Sciatic nerve (tissue), 2 donors: ENCODE results near the gene AKAP1. TPM values are rescaled to one million over a fixed set of nuclear protein-coding genes. Genes with fewer than 3 reads are reported as not detected.

Experiments used
- ATAC-seq: fragments of 200-7000 bp; cut with Tn5 transposase; one replicate; pipeline ENCODE4 v1.9.1; 2020; ENCODE audit warnings: mild to moderate bottlenecking, moderate library complexity
- DNase-seq: peaks from one replicate; pipeline ENCODE4 v3.0.0-alpha.2; 2020; ENCODE audit warnings: low spot score
- intact Hi-C: fragments of 100-400 bp; cut with DNase I; formaldehyde crosslinking; loops from one replicate; pipeline ENCODE4 v1.14.2; 2022
- total RNA-seq: library from RNA; stranded (reverse); fragmentation: NEBNext Ultra II Directional; extraction: Animal tissue kit (Norgen Biotek cat#: 25700); gene quantifications from one replicate; pipeline ENCODE4 v1.2.1, GENCODE V29; 2021
- donor health status: DM: no; HTN: no; CAD: no.
- donor health status: DM: no; HTN: no; CAD: no.

The AKAP1 gene
- total RNA-seq, 1 donor from 2014 or later: 25.3 TPM

DNA sequence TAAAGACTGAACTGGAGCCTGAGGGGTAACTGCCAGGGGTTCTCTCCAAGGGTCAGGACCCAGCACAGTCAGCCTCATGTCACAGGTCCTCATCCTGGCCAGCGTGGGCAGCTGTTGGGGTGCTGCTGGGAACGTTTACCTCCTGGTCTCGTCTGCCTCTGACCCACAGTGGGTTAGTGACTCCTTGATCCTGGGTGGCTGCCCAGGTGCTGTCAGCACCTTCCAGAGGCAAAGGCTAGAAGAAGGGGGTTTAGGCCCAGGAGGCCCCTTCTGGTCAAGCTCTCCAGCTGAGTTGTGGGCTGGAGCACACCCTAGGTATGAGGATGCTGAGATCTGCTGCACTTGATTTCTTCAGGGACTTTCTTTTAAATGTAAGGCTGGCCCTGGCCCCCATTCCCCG lies 30.3 kb downstream of the AKAP1 start:
- intact Hi-C loops: no loop called here
- ATAC-seq (no peak), DNase-seq (no peak)

DNA sequence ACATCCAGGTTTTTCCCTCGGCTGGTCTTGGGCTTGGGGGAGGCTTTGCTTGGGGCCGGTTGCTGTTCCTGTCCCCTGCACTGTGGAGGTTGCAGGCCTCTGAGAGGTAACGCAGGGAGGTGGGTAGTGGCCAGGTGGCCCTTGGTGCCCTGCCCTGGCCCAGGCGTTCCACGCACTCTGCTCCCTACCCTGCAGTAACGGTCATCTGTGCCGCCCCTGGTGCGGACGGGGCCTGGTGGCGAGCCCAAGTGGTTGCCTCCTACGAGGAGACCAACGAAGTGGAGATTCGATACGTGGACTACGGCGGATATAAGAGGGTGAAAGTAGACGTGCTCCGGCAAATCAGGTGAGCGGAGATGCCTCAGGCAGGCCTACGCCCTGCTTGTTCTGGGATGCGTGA lies 30.9 kb downstream of the AKAP1 start:
- DNase-seq (no peak), ATAC-seq (no peak)
- intact Hi-C loops: no loop called here

DNA sequence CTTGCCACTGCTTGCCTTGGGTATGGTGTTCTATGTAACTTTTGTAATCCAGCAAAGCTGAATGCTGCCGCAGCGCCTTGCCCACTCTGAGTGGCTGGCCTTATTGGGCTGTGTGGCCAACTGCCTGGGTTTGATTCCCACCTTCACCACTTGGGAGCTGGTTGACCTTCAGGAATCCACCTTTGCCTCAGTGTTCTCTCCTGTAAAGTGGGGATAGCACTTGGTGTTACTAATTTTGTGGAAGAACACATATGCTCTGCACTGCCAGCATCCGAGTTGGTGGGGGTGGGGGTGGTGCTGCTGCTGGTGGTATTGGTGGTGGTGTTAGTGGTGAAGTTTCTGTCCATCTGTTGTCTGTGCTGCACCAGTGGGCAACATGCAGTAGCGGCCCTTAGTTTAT lies 32.8 kb downstream of the AKAP1 start:
- ATAC-seq: no peak
- DNase-seq: no peak
- intact Hi-C loops: no loop called here

DNA sequence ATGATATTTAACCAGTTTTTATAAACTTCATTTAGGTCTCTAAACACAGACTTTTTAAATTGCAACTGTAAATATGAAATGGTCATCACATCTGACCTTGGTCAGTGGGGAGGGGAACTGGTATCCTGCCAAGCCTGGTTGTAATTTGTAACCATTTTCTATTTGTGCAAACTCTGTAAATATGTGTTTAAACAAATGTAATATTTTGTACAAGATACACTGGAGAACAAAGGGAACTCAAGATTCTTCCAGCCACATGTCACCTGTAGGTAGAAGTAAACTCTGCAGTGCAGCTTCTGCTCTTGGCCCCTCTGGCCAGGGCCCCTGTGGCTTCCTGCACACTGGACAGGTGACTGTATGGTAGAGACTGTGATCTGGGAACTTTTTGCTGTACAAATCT lies 35.8 kb downstream of the AKAP1 start:
- no peak for ATAC-seq
- no peak for DNase-seq
- intact Hi-C loops: no loop called here

DNA sequence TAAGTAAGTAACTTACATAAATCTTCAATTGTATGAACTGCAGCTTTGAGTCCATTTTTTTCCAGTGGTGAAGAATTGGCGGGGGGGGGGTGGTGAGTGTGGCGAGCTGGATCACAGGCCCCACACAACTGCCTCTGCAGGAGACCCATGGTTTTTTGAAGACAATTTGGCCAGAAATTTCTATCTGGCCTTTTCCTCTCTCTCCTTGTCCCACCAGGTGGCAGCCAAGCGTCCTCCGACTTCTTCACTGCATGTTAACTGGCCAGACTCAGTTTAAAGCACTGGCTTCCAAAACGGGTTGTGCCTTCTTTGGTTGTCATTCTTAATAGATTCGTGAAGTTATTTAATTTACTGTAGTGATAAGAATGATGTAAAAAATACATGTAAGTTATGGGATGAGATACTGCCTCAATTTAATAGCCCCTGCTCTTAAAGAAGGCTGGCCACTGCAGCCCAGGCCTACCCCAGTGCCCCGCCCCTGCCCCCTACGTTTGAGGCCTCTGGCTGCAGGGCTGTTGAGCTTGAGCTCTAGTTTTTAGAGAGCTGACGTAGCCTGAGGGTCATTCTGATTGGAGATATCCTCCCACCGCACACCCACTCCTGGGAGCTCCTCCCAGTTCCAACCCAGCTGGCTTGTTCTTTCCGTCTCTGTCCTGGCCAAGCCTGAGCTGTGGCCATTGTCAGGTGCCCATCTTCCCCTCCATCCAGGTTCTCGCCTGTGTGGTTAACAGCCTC lies 36.4 kb downstream of the AKAP1 start:
- intact Hi-C loops: no loop called here
- ATAC-seq (peak; percentile 20), DNase-seq (no peak)

DNA sequence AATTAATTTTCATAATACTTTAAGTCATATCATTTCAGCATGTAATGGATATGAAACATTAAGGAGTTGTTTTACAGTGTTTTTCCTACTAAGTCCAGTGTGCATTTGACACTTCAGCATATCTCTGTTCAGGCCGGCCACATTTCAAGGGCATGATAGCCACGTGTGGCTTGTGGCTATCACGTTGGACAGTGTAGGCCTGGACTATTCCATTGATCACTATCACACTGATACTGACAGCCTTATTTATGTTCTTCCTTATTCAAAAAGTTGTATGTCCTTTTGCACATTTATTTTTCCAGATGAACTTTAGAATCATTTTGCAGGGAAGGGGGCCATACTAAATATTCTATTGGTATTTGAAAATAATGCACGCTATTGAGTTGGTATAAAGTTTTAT lies 39.0 kb downstream of the AKAP1 start:
- DNase-seq: no peak
- no peak for ATAC-seq

DNA sequence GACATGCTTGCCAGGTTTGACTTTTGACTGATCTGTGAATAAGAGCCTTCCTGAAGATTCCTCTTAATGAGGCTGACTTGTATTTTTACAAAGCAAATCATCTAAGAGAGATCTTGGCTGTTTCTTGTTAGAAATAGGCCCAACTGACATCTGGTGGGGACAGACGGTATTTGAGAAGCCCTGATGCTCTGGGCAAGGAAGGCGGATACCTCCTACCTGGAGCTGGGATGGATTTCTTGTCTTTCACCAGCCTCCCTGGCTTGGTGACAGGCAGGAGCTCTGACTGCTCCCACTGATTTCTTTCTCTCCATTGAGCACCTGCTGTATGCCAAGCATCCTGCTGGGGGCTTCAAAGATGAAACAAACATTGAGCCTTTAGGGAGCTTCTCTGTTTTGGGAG lies 40.4 kb downstream of the AKAP1 start:
- DNase-seq (no peak), ATAC-seq (no peak)
- intact Hi-C loops: no loop called here

More for the DNA sequence above, 39.0 kb downstream of the AKAP1 start:
- intact Hi-C loops: no loop called here

DNA sequence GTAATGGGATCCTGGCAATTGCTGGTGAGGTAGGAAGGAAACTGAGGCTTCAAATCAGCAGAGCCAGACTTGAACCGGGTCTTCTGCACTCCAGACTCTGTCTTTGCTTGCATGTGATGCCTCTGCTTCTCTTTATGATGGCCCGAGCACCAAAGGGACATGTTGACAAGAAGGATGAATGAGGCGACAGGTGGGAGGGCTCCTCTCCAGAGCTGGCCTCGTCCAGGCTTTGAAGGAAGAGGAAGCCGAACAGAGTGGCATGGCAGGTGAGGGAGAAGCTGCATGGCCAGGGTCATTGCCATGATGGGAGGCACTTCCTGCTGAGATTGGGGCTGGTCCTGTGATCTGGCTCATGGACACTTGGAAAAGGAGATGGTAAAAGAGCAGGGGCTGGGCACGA lies 40.8 kb downstream of the AKAP1 start:
- intact Hi-C loops: no loop called here
- DNase-seq (no peak), ATAC-seq (no peak)

DNA sequence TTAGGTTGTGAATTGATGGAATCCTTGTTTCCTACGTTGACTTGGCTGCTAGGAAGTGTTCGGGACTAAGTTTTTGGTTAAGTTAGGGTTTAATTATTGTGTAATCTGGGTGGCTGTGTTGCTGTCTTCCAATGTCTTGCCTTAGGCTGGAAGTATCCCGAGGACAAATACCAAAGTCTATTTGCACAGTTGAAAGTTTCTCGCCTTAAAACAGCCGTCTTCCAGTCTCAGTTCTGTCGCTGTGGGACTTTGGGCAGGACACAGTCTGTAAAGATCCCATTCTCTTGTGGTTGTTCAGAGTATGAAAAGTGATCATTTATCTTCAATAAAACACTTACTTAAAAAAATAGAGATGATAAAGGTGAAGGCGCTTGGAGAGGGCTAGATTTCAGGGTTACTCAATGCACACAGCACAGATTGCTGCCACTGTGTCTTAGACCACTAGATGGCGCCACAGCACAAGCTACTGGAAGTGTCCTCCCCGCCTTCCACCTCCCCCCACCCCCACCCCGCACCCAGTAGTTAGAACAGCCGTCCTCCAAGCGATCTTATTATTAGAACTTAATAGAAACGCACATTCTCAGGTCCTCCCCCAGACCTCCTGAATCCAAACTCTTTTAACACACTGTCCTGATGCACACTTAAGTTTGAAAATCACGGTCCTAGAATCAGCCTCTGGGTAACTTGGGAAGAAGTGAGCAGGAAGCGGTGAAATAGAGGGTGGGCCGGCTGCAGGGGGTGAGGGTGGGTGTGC lies 45.8 kb downstream of the AKAP1 start:
- peak; percentile 92 for DNase-seq
- intact Hi-C loops: loop anchor here (10.0 kb wide), 2 partner anchors 614 to 704 kb away; partner anchors contain the start of gene CCDC182
- peak; percentile 95 for ATAC-seq

DNA sequence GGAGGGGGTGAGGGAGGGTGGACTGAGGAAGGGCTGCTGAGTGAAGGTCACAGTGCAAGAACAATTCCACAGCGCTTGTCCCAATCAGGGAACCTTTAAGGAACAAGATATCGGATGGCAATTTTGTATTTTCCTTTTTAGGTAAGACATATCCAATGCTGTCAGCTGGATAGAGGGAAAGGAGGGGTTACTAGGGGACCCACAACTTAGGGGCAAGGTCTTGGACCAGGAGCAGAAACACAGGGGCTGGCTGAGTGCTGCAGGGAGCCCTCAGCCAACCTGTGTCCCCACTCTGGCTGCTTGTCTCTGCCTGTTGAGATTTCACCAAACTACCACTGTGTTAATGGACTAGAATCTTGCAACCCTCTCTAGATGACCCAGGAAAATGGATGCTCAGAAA lies 47.6 kb downstream of the AKAP1 start:
- ATAC-seq (no peak), DNase-seq (no peak)
- intact Hi-C loops: loop anchor here (10.0 kb wide), 2 partner anchors 612 to 702 kb away; partner anchors contain the start of gene CCDC182

DNA sequence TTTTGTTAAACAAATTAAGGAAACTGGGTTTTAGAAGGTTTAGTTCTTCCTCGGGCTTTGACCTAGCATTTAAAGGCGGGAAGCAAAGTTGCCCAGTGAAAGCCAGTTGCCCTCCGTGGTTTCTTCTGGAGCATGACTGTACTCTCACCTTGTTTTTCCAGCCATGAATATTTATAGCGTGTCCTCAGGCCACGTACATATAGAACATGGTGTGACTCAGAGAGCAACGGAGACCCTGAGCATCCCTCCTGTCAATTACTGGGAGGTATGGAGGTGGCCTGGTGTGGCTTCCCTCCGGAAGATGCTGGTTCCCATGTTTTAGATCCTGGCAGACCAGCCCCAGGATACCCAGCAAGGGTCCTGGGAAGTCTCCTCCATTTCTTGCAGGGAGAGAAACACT lies 48.4 kb downstream of the AKAP1 start:
- DNase-seq (no peak), ATAC-seq (no peak)
- intact Hi-C loops: loop anchor here (10.0 kb wide), 2 partner anchors 611 to 701 kb away; partner anchors contain the start of gene CCDC182

DNA sequence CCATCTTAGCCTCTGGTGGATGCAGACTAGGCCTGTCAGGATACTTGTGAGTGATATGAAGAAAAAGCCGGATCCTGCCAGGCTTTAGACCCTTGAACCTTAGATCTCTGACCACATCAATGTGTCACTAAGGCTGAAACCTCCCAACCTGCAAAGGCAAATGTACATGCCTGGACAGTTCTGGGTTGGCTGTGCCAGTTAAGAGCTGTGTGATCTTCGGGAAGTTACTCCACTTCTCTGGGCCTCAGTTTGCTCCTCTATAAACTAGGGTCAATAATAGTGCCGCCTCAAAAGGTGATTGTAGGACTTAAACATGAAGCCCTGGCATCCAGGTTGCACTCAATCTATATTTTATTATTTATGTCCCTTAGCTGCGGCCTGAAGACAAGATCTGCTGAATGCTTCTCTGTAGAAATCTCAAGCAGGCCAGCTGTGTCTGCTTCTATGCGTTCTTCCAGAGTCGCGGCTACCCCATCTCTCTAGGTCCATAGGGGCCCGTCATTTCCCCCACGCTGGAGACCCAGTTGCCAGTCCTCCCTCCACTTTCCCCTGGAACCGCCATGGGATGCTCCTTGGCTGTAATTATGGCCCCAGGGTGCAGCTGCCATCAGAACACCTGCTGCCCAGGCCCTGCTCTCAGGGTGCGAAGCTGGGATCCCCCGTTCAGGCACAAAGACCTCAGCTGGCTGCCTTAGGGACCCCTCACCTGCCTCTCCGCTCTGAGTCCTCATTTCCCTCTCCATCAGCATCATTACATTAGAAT lies 50.2 kb downstream of the AKAP1 start:
- DNase-seq (no peak), ATAC-seq (no peak)
- intact Hi-C loops: loop anchor here (10.0 kb wide), 2 partner anchors 610 to 700 kb away; partner anchors contain the start of gene CCDC182

DNA sequence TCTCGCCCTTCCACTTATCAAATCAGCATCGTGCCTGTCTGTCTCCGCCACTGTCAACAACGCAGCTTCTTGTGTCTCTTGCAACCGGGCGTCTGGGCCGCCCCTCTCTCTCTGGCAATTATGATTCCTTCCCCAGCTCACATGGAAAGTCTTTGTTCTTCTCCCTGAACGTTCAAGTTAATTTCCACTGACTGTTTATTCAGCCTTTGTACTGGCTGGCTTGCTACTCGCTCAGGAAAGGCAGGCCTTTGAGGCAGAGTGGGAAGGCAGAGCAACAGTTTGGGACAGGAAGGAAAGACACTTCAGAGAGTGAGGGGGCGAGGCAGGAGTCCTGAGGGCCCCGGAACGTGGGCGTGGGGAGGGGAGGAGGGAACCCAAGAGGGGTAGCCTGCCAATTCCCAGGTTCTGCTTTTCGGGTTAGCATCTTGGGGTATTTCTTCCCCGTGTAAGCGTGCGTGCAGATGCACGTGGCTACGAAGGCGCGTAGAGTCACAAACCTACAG lies 50.8 kb downstream of the AKAP1 start:
- intact Hi-C loops: loop anchor here (10.0 kb wide), 2 partner anchors 609 to 699 kb away; partner anchors contain the start of gene CCDC182
- ATAC-seq: peak; percentile 49
- DNase-seq: no peak

DNA sequence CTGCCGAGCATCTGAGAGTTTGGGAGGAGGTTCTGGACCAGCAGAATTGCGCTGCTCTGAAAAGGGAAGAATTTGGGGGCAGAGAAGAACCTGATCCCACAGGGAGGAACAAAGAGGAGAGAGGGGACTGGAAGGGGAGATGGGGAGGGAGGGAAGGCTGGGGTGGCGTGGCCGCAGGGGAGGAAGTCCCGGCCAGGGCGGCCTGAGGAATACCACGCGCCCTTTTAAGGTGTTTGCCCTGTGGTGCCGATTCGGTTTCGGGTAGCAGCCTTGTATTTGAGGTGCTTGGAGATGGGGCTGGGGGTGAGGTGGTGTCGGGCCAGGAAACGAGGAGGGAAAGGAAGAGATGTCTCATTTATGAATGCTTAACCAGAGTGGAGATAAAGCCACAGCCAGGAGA lies 51.3 kb downstream of the AKAP1 start:
- ATAC-seq (no peak), DNase-seq (no peak)
- intact Hi-C loops: loop anchor here (10.0 kb wide), 2 partner anchors 608 to 698 kb away; partner anchors contain the start of gene CCDC182

DNA sequence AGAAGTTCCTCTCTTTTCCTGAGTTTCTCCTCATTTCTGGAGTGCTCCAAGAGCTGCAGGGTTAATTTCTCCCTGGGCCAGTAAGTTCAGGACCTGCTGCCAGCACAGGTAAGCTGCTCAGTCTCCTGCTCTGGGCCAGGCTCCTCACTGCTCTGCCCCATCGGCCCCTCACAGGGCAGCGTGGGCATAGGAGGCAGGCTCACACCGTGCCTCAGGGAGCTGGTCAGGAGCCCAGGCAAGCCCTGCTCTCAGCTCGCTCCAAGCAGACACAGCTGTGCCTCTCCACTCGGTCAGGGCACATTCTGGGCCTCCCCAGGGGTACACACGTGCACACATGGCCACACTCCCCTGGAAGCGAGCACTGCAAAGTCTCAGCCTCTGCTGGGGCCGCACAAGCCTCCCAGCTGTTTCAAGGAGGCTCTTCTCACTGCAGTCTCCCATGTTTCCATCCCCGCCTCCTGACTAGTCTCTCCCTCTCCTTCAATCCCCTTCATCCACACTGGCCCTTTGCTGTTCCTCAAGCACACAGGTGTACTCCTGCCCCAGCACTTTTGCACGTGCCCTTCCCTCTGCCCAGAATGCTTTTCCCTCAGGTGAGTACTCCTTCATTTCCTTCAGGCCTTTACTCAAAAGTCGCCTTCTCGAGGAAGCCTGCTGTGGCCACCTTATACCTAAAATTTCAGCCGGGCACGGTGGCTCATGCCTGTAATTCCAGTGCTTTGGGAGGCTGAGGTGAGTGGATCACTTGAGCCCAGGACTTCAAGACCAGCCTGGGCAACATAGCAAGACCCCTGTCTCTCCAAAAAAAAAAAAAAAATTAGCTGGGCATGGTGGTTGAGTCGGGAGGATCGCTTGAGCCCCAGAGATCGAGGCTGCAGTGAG lies 53.2 kb downstream of the AKAP1 start:
- ATAC-seq (no peak), DNase-seq (no peak)
- intact Hi-C loops: loop anchor here (10.0 kb wide), 2 partner anchors 607 to 697 kb away; partner anchors contain the start of gene CCDC182

DNA sequence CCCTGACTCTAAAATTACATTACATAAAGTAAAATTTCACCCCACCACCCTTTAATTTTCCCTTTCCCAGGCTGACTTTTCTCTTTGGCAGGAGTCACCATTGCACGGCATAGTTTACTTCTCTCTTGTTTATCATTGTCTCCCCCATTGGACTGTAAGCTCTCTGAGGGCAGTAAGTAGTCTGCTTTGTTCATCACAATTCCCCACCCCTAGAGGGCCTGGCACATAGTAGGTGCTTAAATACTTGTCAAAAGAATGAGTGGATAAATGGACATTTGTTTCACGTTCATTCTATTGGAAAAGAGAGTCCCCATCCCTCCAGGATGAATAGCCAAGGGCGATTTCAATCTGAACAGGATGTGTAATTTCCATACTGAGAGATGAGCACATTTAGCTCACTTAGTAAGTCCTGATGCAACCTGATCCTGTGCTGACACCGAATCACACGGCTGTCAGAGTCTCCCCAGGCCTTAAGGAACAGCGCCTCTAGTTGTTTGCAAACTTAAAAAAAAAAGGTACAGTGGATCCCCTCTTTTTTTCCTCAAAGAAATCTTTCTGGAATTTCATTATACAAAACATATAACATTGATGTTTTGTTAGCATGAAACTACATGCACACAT lies 54.0 kb downstream of the AKAP1 start:
- DNase-seq: no peak
- intact Hi-C loops: loop anchor here (10.0 kb wide), 2 partner anchors 606 to 696 kb away; partner anchors contain the start of gene CCDC182
- ATAC-seq: no peak

DNA sequence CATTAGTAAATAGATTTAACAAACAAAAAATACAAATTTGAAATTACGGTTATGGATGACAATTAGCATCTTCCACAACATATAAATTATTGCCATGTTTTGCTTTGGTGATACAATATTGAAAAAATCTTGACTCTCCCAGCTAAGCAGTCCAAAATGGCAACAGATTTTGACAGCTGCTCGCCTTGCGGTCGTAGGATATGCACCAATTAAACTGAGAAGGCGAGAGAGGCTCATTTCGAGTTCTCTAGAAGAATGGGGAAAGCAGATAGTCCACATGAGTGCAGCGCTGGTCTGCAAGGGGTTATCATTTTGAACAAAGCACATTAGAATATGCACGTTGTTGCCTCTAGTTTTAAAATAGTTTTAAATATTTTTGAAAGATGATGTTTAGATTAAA lies 55.3 kb downstream of the AKAP1 start:
- no peak for ATAC-seq
- intact Hi-C loops: loop anchor here (5.0 kb wide), 1 partner anchor 142 kb away; no protein-coding TSS in a partner anchor

DNA sequence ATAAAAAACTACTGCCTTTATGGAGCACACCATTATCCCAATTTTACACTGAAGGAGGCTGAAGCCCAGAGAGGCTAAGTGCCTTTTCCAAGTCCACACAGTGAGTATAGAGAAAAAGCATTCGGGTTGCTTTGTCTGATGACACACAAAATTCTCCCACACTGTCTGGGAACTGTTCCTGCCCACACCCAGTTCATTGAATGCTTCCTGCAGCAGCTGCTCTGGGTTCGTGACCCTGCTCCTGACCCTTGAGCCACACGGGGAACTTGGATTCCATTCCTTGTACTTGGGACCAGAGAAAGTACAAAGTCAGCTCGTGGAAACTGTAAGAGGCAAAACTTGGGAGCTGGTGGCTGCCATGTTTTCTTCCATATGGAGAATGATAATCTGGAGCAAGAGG lies 57.9 kb downstream of the AKAP1 start:
- intact Hi-C loops: loop anchor here (5.0 kb wide), 1 partner anchor 139 kb away; no protein-coding TSS in a partner anchor
- ATAC-seq (peak; percentile 52), DNase-seq (no peak)

More for the DNA sequence above, 55.3 kb downstream of the AKAP1 start:
- no peak for DNase-seq
